LoVo (cell line): ENCODE measurements around the gene FBL.
A peak's percentile ranks its signal among the peaks of the same experiment; 100 is the strongest.
"Not testable (repeated sequence)": the region's sequence is repeated elsewhere in the genome, so short reads cannot be mapped to it uniquely, and the experiment has no call there.

Experiments used
- DNase-seq: peaks from one replicate; pipeline ENCODE4 v3.0.0-alpha.2; 2016; ENCODE audit warnings: low spot score

FBL gene

GRCh38 chr19:39824143-39825092 lies 21.8 kb downstream of the FBL start:
- no peak for DNase-seq

- DNase-seq = no peak
Measured at GRCh38 chr19:39823686-39824085, 22.5 kb downstream of the FBL start.

GRCh38 chr19:39820696-39821095 lies 25.5 kb downstream of the FBL start:
- no peak for DNase-seq

- no peak for DNase-seq
Measured at GRCh38 chr19:39819786-39820185, 26.4 kb downstream of the FBL start.

- no peak for DNase-seq
Measured at GRCh38 chr19:39818626-39819097, 27.5 kb downstream of the FBL start.

GRCh38 chr19:39817888-39818561 lies 28.2 kb downstream of the FBL start:
- DNase-seq = no peak

- no peak for DNase-seq
Measured at GRCh38 chr19:39816287-39817048, 29.7 kb downstream of the FBL start.

GRCh38 chr19:39814595-39814994 lies 31.6 kb downstream of the FBL start:
- DNase-seq = no peak

- not testable (repeated sequence) for DNase-seq
Measured at GRCh38 chr19:39814111-39814510, 32.1 kb downstream of the FBL start.

GRCh38 chr19:39813264-39813993 lies 32.8 kb downstream of the FBL start:
- DNase-seq = no peak

- DNase-seq = no peak
Measured at GRCh38 chr19:39811064-39811463, 35.1 kb downstream of the FBL start.

GRCh38 chr19:39810424-39810823 lies 35.8 kb downstream of the FBL start:
- DNase-seq = no peak

- no peak for DNase-seq
Measured at GRCh38 chr19:39809368-39809767, 36.8 kb downstream of the FBL start.

- peak; percentile 2 for DNase-seq
Measured at GRCh38 chr19:39808688-39809087, 37.5 kb downstream of the FBL start.

GRCh38 chr19:39807846-39808364 lies 38.3 kb downstream of the FBL start:
- DNase-seq = no peak

GRCh38 chr19:39805104-39805503 lies 41.1 kb downstream of the FBL start:
- no peak for DNase-seq

- DNase-seq = no peak
Measured at GRCh38 chr19:39802958-39803357, 43.2 kb downstream of the FBL start.

GRCh38 chr19:39797083-39797482 lies 49.1 kb downstream of the FBL start:
- DNase-seq = no peak

- no peak for DNase-seq
Measured at GRCh38 chr19:39796000-39796498, 50.1 kb downstream of the FBL start.

- no peak for DNase-seq
Measured at GRCh38 chr19:39795001-39795400, 51.2 kb downstream of the FBL start.

- peak; percentile 60 for DNase-seq
Measured at GRCh38 chr19:39792999-39793546, 53.1 kb downstream of the FBL start.
